Right lung (tissue), 10 donors: ENCODE data around the gene KRTAP5-6. TPM values are rescaled to one million over a fixed set of nuclear protein-coding genes. Genes with fewer than 3 reads are reported as not detected.
A peak's percentile ranks its signal among the peaks of the same experiment; 100 is the strongest.

Experiments
- DNase-seq, 2 donors: peaks; one replicate each; pipeline ENCODE4 v3.0.0-alpha.2; 2013
- long read RNA-seq, 8 donors: transcript quantifications; one replicate each; lab custom pipeline, GENCODE V29; 2026
- polyA plus RNA-seq, 5 donors: library from polyadenylated mRNA; unstranded; fragments of 120-200 nt; gene quantifications; one replicate each; pipeline versions ENCODE4 v1.2.1 to v1.2.3, GENCODE V29; 2013; ENCODE audit warnings: inconsistent platforms in 1 of 5, low replicate concordance in 1 of 5; ENCODE audit not compliant: insufficient read length in 5 of 5, insufficient read depth in 1 of 5

The KRTAP5-6 gene, protein sequence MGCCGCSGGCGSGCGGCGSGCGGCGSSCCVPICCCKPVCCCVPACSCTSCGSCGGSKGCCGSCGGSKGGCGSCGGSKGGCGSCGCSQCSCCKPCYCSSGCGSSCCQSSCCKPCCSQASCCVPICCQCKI
- not detected for polyA plus RNA-seq
- long read RNA-seq, donor 1 = 0 reads
- long read RNA-seq, donor 2, partial matches to known transcripts = 0 of 1 reads
- long read RNA-seq, donor 2, other reads (novel, unspliced or antisense) = 0 of 1 reads
- long read RNA-seq, donor 3 = 0 reads
- long read RNA-seq, donor 4 = 0 reads
- long read RNA-seq, donor 5 = 0 reads
- long read RNA-seq, donor 6 = 0 reads
- long read RNA-seq, donor 7 = 0 reads
- long read RNA-seq, donor 8 = 0 reads

DNA sequence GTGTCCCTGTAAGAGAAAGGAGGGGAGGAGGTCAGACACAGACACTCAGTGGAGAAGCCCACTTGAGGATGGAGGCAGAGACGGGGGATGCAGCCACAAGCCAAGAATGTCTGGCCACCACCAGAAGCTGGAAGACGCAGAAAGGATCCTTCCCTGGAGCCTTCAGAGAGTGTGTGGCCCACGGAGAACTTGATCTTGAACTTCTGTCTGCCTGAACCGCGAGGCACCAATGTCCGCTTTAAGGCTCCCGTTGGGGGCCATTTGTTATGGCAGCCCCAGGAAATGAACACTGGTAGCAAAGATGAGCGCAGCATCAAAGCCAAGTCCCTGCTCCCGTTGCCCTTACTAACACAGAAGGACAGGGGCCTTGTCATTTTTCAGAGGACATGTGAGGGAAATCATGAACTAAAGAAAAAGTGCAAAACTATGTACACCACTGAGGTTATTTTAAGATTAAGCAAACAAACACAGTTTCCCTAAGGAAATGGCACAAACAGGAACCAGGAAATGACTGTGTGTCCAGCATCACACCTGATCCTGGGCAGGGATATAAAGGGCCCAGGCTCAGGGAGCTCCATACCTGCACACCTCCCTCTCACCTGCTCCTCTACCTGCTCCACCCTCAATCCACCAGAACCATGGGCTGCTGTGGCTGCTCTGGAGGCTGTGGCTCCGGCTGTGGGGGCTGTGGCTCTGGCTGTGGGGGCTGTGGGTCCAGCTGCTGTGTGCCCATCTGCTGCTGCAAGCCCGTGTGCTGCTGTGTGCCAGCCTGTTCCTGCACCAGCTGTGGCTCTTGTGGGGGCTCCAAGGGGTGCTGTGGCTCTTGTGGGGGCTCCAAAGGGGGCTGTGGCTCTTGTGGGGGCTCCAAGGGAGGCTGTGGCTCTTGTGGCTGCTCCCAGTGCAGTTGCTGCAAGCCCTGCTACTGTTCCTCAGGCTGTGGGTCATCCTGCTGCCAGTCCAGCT, at the start of gene KRTAP5-6:
KRTAP5-6 (plus strand) TSS at position 588 of the 963 bp plus-strand sequence; CDS start at position 639, 51 bp downstream.
- no peak for DNase-seq

DNA sequence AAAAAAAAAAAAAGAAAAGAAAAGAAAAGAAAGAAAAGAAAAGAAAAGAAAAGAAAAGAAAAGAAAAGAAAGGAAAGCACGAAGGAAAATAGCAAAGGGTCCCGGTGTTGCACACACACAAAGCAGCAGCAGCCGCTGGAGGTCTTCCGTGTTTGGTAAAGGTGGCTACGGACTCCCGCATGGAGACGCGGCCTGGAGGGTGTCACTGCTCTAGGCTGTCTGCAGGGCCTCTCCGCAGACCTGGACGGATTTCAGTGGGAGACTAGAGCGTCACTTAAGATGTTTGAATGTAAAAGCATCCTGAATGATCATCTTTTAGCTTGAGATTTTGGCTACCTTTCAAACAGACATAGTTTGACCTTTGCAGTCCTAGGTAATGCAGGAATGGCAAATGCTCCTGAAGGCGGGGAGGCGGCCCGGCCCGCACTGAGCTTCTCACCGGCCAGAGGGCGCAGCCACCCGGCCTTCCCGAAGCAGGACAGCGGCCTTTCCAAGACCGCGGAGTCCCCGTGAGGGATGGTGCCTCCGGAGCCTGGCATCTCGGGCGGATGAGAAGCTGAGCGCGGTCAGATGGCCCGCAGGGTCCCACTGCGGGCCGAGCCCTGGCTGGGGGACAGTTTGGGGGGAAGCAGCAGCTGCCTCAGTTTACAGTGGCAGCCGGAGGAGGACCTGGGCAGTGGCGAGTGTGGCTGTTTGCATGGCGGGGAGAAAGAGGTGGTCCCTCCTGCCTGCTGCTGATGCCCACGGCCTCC, 48.9 kb upstream of the KRTAP5-6 start:
- DNase-seq = no peak

DNA sequence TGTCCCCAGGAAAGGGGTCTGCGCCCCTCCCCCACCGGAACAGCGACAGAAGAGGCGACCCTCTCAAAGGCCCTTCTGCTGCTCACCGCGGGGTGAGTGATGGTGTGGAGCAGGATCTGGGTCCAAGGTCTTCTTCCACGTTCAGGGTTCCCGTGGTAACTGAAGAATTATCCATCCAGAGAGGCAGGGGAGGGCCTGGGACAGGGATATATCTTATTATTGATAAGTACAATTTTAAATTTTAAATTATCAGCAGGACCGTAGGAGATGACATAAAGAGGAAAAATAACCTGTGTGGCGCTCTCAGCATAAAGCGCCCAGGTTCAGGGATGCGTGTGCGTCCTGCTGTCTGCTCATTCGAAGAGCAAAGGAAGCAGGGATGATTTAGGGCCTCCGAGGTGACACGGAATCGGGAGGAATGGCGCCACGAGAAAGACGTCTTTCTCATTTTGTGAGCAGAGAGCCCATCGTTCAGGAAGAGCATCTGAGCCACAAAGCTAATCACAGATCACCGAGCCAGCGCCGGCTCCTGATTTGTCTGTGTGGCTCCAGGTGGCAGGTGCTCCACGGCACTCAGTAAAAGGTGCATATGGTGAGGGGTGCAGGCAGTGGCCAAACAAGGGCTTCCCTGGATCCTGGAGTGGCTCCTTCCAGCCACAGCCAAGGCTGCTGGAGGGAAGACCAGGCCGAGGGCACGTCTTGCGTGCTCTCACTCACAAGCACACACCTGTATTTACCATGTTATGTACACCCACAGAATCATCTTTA, 48.2 kb upstream of the KRTAP5-6 start:
- DNase-seq = no peak

DNA sequence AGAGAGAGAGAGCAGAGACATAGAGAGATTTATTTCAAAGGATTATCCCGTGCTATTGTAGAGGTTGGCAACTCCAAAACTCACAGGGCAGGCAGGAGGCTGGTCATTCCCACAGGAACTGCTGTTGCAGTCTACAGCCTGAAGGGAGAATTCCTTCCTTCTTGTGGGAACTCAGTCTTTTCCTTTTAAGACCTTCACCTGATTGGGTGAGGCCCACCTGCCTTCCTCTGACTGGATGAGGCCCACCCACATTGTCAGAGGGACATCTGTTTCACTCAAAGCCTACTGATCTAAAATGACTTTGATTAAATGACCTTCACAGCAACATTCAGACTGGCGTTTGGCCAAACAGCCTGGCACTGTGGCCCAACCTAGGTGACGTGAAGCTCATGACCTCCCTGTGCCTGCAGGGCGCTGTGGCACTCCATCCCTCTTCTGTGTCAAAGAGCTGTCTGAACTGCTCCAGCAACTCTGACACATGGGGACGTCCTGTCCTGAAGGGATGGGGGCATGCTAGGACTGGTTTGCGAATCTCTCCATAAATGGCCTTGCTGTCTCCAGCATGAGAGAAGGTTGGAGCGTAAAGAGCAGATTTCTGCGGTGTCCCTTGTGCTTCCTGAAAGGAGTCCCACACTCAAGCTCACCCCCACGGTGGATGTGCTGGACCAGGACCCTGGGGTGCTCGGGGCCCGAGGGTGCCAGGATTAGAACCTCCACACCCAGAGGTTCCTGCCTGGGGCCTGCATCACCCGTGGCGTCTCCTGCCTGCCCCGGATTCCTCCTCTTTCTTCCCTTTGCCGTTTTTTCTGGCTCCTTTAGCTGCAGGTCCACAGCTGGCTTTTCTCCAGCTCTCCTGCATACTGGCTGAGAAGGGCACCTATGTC, 46.7 kb upstream of the KRTAP5-6 start:
- DNase-seq = no peak

DNA sequence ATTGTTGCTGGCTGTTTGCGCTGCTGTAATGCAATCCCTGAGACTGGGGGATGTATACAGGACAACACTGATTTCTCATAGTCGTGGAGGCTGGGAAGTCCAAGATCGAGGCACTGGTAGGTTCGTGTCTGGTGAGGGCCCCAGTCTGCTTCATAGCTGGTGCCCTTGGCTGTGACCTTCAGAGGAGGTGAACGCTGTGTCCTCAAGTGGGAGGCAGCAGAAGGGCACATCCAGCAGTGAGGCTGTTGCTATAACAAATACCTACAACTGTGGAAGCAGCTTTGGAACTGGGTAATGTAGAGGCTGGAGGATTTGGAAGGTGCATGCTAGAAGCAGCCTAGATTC, 46.1 kb upstream of the KRTAP5-6 start:
- no peak for DNase-seq

DNA sequence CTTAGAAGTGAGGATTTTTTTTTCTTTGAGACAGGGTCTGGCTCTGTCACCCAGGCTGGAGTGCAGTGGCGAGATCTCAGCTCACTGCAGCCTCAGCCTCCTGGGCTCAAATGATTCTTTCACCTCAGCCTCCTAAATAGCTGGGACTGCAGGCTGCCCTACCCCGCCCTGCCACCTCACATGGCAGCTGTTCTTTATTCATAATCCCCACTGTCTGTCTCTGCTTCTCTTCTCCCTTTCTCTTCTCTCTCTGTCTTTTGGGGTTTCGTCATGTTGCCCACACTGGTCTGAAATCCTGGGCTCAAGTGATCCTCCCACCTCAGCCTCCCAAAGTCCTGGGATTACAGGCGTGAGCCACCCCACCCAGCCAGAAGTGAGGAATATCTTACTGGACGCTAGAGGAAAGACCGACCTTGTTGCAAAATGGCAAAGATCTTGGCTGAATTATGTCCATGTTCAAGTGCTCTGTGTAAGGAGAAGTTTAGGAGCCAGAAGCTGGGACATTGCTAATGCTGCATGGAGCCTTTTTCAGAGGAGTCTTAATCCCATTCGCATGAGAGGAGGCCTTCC, 45.5 kb upstream of the KRTAP5-6 start:
- no peak for DNase-seq

DNA sequence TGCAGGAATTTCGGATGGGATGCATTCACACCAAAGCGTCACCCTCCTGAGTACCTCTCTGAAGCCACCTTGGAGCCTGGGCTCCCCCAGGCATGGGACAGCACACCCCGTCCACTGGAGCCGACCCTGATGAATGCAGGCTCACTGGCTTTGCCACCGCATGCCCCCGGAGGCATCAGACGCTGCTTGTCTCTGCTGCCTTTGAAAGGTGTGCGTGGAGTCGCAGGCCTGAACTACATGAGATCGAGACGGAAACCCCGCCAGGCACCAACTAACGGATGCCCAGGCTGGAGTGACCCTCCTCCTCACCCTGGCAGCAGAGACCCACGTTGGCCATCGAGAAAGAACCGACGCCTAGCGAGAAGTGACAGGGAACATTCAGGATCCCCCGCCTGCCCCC, 45.0 kb upstream of the KRTAP5-6 start:
- DNase-seq = no peak

DNA sequence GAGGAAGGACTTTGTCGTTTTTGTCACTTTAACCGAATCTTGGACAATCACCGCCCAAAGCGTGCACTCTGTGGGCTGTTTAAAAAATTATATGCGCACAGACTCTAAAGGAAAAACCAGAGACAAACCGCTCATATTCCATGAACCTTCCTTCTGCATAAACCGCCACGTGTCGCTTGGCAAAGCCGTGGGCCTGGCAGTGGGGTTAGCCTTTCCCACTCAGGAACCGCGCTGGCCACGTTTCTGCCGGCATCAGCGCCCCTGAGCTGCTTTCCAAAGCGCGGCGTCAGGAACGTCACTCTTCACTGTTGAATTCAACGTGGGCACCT, 44.6 kb upstream of the KRTAP5-6 start:
- no peak for DNase-seq

DNA sequence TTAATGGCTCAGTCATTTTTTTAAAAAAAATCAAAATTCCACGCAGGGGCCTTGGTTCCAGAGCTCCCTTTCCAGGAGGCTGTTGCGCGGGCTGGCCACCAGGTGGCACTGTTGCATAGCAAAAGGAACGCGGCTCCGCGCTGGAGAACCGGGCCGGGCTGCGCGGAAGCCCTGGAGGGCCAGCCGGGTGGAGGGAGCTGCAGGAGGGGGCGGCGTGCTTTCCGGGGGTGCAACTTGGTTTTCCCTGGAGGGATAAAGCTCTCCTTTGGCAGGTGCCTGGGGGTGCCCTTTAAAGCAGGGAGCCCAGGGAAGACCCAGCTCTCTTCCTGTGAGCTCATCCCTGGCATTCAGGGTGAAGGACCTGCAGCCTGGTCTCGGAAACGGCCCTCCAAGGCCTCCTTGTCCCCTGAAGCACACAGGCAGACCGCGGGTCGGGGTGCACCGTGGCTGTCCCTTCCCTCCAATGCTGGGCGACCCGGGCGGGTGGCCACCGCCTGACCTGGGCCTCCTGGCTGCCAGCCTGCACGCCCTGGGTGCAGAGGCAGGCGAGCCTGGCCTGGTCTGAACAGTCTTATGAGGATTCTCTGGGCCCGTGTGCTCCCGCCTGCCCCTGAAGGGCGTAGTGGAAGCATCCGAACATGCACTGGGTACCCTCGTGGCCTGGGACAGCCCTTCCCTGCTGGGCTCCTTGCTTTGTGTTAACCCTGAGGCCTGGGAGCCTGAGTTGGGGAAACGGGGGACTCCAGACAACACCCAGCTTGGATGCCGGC, 44.0 kb upstream of the KRTAP5-6 start:
- peak; percentile 51 to 66 for DNase-seq

DNA sequence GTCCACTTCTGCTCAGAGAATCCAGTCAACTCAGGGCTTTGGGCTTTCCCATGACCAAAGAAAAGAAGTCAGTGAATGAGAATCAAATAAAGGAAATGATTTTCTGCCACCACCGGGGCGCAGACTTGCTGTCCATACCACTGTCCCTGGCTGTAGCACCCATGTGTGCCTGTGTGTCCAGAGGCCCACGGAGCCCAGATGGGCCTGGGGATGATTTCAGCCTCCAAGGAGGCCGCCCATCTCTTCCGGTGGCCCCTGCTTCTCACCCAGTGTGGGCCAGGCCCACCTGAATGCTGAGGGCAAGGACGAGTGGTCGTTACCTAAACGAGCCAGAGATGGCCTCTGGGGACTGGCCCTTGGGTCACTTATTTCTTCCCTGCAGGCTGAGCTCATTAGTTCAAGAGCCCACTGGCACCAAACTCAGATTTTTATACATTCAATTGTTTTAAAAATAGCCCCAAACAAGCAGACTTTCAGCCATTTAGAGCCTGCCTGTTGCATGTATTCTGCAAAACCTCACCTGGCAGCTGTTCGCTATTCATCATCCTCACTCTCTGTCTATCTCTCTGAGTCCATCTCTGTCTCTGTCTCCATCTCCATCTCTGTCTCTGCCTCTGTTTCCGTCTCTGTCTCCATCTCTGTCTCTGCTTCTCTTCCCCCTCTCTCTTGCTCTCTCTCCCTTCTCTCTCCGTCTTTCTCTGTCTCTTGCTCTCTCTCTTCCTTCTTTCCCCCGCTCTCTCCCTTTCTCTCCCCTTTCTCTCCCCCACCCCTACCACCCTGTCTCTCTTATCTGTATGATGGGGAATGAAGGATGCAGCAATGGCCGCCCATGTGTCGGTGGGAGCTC, 43.2 kb upstream of the KRTAP5-6 start:
- DNase-seq = no peak

DNA sequence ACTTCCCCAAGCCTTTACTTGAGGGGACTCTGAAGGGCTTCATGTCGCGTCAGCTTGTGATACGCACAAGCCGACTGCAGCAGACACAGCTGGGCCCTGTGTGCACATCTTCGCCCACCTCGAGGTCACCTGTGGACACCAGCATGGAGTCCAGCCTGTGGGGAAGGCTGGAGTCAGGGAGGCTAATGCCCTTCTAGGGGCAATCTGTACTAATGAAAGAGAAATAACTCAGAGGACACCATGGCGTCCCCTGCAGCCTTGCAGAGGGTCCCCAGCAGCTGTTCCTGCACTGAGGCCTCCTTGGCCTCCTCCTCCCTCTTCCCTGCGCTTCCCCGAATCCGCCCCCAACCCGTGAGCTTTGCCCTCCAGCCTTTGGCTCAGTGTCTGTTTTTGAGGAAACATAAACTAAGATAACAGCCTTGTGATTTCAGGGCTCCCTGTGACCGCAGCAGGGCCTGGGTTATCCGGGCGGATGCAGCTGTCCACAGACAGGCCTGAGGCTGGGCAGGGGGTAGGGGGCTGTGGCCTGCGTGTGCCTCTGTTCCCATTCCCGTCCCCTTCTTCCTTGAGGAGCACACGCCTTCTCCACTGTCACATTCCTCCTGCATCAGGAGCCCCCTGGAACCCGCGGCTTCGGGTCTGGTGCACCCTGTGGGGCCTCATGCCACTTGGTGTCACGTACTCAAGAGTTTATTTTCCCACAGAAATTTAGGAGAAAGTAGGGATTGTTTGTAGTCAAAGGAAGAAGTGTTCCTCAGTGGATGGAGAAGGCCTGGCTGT, 42.4 kb upstream of the KRTAP5-6 start:
- no peak for DNase-seq

DNA sequence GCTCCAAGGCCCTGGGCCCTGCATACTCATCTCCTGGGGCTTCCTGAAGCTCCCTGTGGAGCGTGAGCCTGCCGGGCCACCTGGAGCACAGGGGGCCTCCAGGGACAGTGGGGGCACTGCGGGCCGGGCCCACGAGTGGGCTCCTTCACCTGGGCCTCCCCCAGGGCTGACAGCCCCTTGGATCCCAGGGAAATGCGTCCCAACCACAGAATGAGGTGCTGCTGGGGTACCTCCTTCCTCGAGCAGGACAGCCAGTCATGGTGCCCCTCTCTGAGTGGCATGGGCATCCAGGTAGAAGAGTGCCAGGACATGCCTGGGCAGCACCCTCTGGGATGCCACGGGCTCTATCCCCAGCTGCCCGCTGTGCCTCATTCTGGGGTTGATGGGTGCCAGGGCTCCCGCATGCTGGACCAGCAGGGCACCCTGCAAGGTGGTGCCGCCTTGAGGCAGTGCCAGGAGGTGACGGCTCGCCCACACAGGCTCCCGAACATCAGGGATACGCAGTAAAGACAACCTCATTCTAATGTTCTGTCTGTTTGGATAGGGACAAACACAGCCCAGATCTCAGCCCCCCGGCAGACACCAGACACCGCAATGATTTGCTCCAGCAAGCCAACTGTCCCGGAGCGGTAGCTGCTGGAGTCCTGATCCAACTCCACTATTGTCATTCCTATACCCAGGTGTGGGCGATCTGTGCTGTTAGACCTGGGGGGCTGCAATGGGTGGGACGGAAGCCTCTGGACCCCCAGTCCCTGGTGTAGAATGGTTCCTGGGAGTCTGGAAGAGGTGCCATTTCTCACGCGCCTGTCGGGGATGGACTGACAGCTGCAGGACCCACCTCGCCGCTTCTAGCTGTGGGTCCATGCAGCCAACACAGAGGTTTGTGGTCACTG, 41.6 kb upstream of the KRTAP5-6 start:
- DNase-seq = no peak

DNA sequence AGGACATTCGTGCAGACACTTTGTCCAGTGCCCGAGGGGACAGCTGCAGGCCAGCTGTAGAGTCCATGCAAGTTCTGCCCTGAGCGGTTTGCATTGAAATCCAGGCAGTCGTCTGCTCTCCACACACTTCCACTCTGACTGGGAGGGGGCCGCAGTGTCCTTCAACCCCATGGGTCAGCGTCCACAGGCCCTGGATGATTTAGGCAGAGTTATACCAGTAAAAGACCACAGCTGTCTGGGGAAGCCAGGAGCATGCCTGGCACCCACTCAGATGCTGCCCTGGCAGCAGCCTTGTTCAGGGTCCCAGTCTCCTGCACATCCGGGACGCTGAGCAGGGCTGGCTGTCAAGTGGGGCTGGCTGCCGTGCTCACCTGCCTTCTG, 40.9 kb upstream of the KRTAP5-6 start:
- DNase-seq = no peak

DNA sequence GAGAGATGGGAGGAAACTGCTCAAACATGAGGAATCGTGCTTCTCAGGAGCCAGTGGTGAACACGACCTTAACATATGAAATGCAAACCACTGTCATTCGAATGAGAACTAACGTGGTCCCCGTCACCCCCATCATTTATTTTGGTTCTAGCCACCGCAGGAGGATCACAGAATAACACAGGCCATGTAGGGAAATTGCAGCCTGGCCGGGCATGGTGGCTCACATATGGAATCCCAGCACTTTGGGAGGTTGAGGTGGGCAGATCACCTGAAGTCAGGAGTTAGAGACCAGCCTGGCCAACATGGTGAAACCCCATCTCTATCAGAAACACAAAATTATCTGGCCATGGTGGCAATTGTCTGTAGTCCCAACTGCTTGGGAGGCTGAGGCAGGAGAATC, 40.3 kb upstream of the KRTAP5-6 start:
- DNase-seq = no peak

DNA sequence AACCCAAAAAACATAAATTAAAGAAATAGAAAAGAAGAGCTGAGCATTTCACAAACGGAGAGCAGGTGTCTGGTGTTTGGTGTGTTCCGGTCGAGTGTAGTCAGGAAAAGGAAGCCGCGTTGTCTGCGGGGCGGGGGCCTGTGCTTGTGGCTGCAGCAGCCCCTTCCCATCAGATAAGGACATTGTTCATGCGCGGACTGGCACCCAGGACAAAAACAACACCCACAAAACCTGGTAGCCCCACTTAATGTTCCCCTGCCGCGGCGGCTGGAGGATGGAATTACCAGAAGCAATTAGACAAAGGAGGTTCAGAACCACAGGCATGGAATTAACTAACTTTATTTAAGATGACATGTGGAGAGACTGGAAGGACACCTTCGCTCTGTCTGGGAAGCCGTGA, 37.5 kb upstream of the KRTAP5-6 start:
- no peak for DNase-seq

DNA sequence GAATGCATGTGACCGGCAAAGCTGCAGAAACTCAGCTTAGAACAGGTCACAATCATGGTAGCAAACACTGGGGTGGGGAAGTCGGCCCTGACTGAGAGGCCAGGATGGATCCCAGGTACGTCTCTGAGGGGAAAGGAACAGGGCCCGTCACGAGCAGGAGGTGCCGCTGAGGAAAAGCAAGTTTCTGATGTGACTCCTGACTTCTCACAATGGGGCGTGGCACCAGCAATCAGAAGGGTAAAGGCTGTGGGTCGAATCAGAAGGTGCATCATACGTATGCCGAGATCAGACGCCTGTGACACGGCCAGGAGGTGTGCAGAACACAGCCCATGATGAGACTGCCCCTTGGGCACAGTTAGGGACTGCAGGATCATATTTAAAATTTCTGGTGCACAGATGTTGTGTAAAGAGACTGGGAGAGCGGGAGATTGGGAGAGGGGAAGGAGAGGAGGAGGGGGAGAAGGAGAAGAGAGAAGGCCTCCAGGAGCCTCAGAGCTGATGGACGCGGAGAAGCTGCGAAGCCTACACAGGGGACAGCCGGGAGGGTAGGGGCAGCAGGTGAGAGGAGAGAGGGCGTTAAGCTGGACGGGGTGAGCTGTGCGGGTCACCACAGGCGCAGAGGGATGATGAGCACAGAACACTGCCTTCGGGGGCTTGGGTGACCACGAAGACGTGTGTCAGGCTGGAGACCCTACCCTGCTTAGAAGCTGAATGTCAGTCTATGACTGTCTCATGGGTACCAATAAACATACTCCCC, 36.7 kb upstream of the KRTAP5-6 start:
- DNase-seq = no peak
